ENCODE results near the gene C22orf15. TPM values are rescaled to one million over a fixed set of nuclear protein-coding genes. Genes with fewer than 3 reads are reported as not detected.

C22orf15 gene
- total and polyA plus RNA-seq, 2 of the 8 experiments (the other 6 are each of a cell fraction or from before 2014, with no cell fraction given), result 4.2 to 4.9 TPM

DNA sequence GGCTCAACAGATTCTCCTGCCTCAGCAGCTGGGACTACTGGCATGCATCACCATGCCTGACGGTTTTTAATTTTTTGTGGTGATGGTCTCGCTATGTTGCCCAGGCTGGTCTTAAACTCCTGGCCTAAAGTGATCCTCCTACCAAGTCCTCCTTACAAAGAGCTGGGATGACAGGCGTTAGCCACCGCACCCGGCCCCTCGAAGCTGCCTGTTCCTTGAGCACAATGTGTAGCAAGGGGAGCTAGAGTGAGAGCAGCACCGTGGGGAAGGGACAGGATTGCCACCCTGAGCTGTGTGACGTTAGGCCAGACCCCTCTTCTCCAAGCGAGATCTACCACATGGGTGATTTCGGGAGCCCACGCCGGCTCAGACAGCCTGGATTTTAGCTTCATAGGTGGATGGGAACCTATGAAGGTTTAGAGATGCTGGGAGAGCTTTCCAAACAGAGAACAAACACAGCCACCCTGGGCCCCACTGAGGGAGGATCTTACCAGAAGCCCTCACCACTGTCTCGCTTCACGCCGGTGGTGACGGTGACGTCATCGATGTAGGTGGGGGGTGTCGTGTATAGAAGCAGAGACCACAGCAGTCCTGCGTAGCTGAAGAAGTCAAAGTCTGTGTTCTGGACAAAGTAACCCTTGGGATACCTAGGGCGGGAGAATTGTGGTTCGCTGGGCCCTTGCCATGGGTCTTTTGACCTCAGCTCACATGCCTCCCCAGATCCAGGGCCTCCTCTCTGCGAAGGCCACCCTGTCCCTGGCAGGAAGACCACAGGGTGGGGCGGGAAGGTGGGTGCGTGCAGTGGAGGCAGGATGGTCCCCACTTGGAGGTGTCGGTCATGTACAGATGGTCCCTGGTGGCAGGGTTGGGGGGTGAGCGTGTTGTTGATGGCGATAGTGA lies 48.8 kb upstream of the C22orf15 start:
- Histone ChIP-seq H3K9ac (replicated peaks in 1 of 4; ENCODE audit: extremely low read depth in 1 of 4, low read depth in 3 of 4, low read length in 3 of 4) (no peak overlapping the region), H3K27ac (ENCODE audit: low read depth, low read length) (no peak overlapping the region), H2AFZ (ENCODE audit: low read length) (no peak overlapping the region), H3K56ac (replicated peaks; ENCODE audit: insufficient read length, low read depth, low read length) (no peak overlapping the region), H2BK20ac (ENCODE audit: low read length) (no peak overlapping the region), H2AK5ac (ENCODE audit: low read depth, low read length) (no peak overlapping the region), H3K4me1 (replicated peaks in 1 of 4; ENCODE audit: control insufficient read depth in 3 of 4, insufficient read depth in 4 of 4, low read length in 3 of 4) (peaks cover 0 to 5% (median 2%) of the 10 kb centered on the region in 4 experiments; a peak in 5 of 7 replicates), H3K23ac (ENCODE audit: insufficient read length) (no peak overlapping the region), H3K79me1 (ENCODE audit: low read depth, low read length) (peaks cover 12% of the 10 kb centered on the region), H3K79me2 (ENCODE audit: control insufficient read depth in 1 of 2, insufficient read depth in 2 of 2, low read length in 2 of 2) (peaks cover 0 to 6% of the 10 kb centered on the region in 2 experiments; a peak in 1 of 4 replicates), H4K20me1 (replicated peaks in 1 of 2; ENCODE audit: control insufficient read depth in 1 of 2, insufficient read depth in 2 of 2, low read length in 2 of 2) (peaks cover 0 to 9% of the 10 kb centered on the region in 2 experiments), H4K91ac (replicated peaks; ENCODE audit: insufficient read length, low read length) (no peak overlapping the region), H2BK5ac (ENCODE audit: low read depth, low read length) (no peak overlapping the region), H3K14ac (ENCODE audit: insufficient read length) (no peak overlapping the region), H3K9me3 (ENCODE audit: insufficient read depth in 2 of 2, low read depth in 1 of 2, low read length in 1 of 2) (no peaks in the 10 kb centered on the region), H4K5ac (ENCODE audit: insufficient read length, low read depth, low read length) (no peak overlapping the region), H2BK15ac (ENCODE audit: low read length) (no peak overlapping the region), H3K23me2 (ENCODE audit: low read depth, low read length) (no peaks in the 10 kb centered on the region), H3K4me2 (ENCODE audit: insufficient read depth in 1 of 2, low read depth in 2 of 2, low read length in 2 of 2) (no peak overlapping the region), H2BK12ac (ENCODE audit: low read depth, low read length) (no peak overlapping the region), H4K8ac (ENCODE audit: extremely low read depth, insufficient read depth, low read length) (peak overlapping the region; percentile 35; the same call in 1 of the 2 replicates), H3K4me3 (ENCODE audit: extremely low read depth in 1 of 4, insufficient read depth in 2 of 4, low read depth in 3 of 4, low read length in 4 of 4) (no peak overlapping the region), H3K18ac (ENCODE audit: extremely low read depth, low read length) (no peak overlapping the region), H2BK120ac (replicated peaks; ENCODE audit: low read depth, low read length) (no peak overlapping the region), H3K27me3 (replicated peaks in 1 of 4; ENCODE audit: control insufficient read depth in 3 of 4, extremely low read depth in 1 of 4, insufficient read depth in 3 of 4, low read length in 3 of 4) (no peaks in the 10 kb centered on the region; a peak in 1 of 7 replicates), H3K4ac (replicated peaks; ENCODE audit: insufficient read length, low read depth, low read length) (no peak overlapping the region), H3K36me3 (ENCODE audit: control insufficient read depth in 2 of 4, insufficient read depth in 4 of 4, low read length in 3 of 4) (peaks cover 12 to 40% (median 24%) of the 10 kb centered on the region in 4 experiments)
- WGBS, 2 experiments (ENCODE audit: extremely low coverage in 1 of 2, insufficient coverage in 1 of 2, insufficient read length in 1 of 2, insufficient replicate concordance in 2 of 2, low coverage in 1 of 2, low lambda C conversion rate in 2 of 2, missing lambda C conversion rate in 1 of 2), result 87% methylated on average over 28 of the region's 28 CpGs; no CpG with 5 or more reads in 1 of the 2 experiments
- no peak for DNase-seq (ENCODE audit: low read depth in 1 of 2, low spot score in 2 of 2)
- no peak for FAIRE-seq
- ChIA-PET CTCF (ENCODE audit: partially characterized antibody) (interaction anchor here (0.6 to 1.3 kb wide), 4 partner anchors 8 to 35 kb away, joined by 3 to 4 read pairs (median 3); no protein-coding TSS in a partner anchor), POLR2A (ENCODE audit: partially characterized antibody) (interaction anchor here (0.8 kb wide), 1 partner anchor 12 kb away, joined by 3 read pairs; no protein-coding TSS in a partner anchor)
- TF ChIP-seq CHD2 (IDR thresholded peaks at IDR 0.05; ENCODE audit: low read length) (no peak), HDAC6 (IDR thresholded peaks at IDR 0.05; ENCODE audit: low read depth, low read length) (no peak), KDM4A (IDR thresholded peaks at IDR 0.05; ENCODE audit: low read depth, low read length, severe bottlenecking) (no peak), RXRA (IDR thresholded peaks at IDR 0.05; ENCODE audit: insufficient read depth, low read depth, low read length) (no peak), CBX5 (IDR thresholded peaks at IDR 0.05; ENCODE audit: low read depth, low read length) (no peak), SP2 (IDR thresholded peaks at IDR 0.05; ENCODE audit: low read length) (no peak), TBP (IDR thresholded peaks at IDR 0.05; ENCODE audit: low read depth, low read length) (no peak), SIX5 (IDR thresholded peaks at IDR 0.05; ENCODE audit: low read depth, low read length) (no peak), TAF7 (optimal IDR thresholded peaks at IDR 0.05; ENCODE audit: borderline replicate concordance, low read depth, low read length) (no peak), GTF2F1 (IDR thresholded peaks at IDR 0.05; ENCODE audit: borderline replicate concordance, low read depth, low read length) (no peak)
- TF ChIP-seq, protein P1, sequence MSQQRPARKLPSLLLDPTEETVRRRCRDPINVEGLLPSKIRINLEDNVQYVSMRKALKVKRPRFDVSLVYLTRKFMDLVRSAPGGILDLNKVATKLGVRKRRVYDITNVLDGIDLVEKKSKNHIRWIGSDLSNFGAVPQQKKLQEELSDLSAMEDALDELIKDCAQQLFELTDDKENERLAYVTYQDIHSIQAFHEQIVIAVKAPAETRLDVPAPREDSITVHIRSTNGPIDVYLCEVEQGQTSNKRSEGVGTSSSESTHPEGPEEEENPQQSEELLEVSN (IDR thresholded peaks at IDR 0.05), result no peak

Data from H1 (cell line).